HG02981 (cell line): ENCODE measurements around the gene MAPK1.
A peak's percentile ranks its signal among the peaks of the same experiment; 100 is the strongest.
"Not testable (repeated sequence)": the region's sequence is repeated elsewhere in the genome, so short reads cannot be mapped to it uniquely, and the experiment has no call there.

Source experiments
- ATAC-seq: cut with Tn5 transposase; IDR thresholded peaks from one replicate; pipeline ENCODE4 v1.9.1; 2021; ENCODE audit warnings: mild to moderate bottlenecking, moderate library complexity; ENCODE audit not compliant: unreplicated experiment

The MAPK1 gene

DNA sequence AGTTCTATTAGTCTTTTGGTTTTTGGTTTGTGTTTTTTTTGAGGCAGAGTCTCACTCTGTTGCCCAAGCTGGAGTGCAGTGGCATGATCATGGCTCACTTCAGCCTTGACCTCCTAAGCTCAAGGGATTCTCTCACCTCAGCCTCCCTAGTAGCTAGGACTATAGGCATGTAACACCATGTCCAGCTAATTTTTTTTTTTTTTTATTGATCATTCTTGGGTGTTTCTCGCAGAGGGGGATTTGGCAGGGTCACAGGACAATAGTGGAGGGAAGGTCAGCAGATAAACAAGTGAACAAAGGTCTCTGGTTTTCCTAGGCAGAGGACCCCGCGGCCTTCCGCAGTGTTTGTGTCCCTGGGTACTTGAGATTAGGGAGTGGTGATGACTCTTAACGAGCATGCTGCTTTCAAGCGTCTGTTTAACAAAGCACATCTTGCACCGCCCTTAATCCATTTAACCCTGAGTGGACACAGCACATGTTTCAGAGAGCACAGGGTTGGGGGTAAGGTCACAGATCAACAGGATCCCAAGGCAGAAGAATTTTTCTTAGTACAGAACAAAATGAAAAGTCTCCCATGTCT lies 15.4 kb upstream of the MAPK1 start:
- not testable (repeated sequence) for ATAC-seq

DNA sequence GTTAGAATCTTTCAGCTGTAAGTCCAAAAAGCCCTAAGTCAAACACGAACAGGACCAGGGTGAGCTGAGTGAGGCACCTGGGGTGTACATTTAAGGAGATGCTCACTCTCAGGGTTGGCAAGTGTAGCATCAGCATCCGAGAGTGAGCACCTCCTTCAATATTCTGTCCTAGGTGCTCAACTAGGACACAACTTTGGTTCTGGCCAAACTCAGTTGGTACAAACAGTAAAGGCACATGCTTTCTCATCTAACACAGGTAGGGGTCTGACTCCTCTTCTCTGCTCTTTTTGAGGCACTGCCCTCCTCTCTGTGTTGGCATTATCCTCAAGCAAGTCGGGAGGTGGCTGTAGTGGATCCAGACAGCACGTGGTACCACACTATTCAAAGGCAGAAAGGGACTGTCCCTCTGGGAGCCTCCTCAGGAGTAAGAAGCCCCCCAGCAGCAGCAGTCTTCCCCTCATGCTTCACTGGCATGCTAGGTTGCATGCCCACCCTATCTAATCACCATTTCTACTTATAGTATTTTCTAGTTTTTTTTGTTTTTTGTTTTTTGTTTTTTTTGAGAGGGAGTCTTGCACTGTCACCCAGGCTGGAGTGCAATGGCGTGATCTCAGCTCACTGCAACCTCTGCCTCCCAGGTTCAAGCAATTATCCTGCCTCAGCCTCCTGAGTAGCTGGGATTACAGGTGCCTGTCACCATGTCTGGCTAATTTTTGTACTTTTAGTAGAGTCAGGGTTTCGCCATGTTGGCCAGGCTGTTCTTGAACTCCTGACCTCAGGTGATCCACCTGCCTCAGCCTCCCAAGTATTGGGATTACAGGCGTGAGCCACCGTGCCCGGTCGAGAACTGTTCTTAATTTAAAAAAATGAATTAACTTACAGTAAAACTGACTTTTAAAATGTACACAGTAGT lies 14.7 kb upstream of the MAPK1 start:
- no peak for ATAC-seq

DNA sequence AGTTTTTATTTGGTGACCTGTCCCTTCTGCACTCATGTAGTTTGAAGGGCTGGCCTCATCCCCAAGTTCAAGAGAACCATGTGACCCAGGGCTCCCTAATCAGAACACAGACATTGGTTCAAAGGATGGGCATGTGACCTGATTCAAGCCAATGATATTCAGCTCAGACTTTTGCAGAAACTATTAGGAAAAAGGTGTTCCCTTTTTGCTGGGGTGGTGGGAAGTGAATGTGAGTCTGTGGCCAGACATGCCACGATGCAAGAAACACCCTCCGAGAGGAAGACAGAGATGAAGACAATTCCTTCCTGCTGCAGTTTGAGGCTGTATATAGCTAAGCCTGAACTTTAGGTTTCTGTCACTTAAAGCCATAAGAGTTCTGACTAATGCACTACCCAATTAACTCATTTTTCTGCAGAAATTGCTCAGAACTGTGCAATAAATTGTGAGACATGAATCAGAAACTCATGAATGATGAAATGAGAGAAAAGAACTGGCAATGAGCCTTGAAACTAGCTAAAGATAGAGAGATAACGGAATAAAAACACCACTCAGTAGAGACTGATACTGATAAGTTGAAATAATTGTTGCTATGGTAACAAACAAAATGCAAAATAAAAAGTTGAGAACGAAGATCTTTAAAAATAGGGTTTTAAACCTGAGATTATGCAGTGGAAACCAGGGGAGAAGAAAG lies 9.2 kb upstream of the MAPK1 start:
- ATAC-seq = no peak

DNA sequence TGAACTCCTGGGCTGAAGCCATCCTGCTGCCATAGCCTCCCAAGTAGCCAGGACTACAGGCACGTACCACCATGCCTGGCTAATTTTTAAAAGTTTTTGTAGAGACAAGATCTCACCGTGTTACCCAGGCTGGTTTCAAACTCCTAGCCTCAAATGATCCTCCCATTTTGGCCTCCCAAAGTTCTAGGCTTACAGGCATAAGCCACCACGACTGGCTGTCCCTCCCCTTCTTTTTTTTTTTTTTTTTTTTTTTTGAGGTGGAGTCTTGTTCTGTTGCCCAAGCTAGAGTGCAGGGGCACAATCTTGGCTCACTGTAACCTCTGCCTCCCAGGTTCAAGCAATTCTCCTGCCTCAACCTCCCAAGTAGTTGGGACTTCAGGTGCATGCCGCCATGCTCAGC lies 7.5 kb upstream of the MAPK1 start:
- not testable (repeated sequence) for ATAC-seq

DNA sequence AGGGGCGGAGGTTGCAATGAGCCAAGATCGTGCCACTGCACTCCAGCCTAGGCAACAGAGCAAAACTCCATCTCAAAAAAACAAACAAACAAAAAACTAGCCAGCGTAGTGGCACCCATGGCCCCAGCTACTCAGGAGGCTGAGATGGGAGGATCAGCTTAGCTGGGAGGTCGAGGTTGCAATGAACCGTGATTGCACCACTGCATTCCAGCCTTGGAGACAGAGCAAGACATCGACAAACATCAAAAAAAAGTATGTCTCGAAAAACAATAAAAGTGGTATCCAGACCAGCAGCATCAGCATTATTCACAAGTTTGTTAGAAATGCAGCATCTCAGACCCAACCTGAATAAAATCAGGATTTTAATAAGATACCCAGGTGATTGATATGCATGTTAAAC lies 6.2 kb upstream of the MAPK1 start:
- no peak for ATAC-seq

DNA sequence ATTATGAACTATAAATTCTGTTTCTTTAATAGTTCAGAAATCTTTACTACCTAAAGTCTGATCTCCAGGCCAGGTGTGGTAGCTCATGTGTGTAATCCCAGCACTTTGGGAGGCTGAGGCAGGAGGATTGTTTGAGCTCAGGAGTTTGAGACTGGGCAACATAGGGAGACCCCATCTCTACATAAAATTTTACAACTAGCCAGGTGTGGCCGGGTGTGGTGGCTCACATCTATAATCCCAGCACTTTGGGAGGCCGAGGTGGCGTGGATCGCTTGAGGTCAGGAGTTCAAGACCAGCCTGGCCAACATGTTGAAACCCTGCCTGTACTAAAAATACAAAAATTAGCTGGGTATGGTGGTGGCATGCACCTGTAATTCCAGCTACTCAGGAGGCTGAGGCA lies 5.3 kb upstream of the MAPK1 start:
- ATAC-seq = not testable (repeated sequence)

DNA sequence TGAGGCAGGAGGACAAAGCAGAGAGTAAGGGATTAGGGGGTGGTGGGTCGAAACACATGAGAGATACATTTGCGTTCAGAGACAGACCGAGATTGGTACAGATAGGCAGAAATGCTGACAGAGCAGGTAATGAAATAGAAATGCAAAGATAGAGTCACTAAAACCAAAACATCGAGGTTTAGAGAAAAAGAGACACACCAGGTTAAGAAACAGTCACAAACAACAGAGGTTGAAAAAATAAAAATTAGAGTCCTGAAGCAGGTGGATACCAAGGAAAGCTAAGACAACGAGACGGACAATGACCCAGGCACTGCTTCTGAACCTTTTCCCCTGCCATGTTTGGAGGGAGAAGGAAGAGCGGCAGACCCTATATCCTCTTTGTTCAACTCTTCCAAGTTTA lies 1.2 kb upstream of the MAPK1 start:
- ATAC-seq = no peak

DNA sequence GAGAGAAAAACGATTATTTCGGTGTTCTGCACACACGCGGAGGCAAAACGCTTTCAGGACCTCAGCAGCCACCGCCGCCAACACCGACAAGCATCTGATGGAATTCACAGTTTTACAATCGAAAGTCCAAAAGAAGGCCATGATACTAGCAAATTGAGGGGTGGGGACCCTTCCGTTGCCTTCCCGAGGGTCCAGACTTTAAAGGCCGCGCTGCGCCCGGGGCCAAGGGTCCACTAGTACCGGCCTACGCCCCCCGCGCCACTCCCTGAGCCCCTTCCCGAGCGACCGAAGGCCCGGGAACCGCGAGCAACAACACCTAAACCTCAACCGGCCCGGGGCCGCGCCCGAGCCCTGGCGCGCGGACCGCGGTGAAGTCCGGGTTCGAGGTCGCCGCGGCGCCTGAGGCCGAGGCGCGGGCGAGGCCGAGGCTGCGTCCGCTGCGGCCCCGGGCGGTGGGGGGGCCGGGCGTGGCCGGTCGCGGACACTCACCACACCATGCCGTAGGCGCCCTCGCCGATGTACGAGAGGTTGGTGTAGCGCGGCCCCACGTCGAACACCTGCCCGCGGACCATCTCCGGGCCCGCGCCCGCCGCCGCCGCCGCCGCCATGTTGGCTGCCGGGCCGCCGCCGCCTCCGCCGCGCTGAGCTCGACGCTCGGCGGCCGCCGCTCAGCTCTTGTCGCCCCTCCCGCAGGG lies 465 bp downstream of the MAPK1 start:
- peak; percentile 27 for ATAC-seq

DNA sequence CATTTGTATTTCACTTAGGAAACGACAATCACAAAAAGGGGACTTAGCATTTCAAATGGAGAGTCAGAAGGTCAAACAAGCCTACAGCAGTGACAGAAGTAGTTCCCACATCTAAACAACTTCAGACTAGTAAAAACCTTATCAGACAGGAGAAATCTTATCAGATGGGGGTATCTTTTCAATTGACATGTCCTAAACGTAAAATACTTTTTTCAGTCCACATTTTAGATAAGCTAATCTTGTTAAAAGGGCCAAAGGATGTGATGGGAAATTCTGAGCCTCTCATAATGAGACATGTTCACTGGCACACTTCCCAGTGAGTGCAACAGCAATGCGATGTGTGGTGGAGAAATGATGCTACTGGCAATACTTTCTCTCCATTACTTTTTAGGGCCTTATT lies 2.4 kb downstream of the MAPK1 start:
- no peak for ATAC-seq

DNA sequence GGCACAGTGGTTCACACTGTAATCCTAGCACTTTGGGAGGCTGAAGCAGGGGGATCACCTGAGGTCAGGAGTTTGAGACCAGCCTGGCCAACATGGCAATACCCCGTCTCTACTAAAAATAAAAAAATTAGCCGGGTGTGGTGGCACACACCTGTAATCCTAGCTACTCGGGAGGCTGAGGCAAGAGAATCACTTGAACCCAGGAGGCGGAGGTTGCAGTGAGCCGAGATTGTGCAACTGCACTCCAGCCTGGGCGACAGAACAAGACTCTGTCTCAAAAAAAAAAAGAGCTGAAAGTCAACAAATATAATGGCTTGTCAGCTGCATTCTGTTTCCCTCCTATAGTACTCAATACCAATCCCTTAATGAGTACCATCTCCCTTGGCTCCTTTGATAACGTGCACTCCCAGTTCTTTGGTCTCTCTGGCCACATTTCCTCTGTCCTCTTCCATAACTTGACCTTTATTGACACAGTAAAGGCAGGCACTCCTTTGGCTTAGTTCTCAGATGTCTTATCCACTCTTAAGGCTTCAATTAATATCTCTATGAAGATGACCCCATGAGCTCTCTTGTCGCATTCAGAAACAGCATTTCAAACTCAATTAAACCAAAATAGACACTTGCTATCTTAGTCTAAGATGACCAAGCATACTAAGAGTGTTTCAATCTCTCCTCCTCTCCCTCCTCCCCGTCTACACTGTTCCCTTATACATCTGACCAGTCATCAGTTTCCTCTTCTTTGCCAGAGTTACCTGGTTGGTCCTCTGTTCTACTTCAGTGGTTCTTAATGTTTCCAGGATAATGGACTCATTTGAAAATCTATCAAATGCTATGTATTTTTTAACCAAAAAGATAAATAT lies 4.8 kb downstream of the MAPK1 start:
- ATAC-seq = no peak

DNA sequence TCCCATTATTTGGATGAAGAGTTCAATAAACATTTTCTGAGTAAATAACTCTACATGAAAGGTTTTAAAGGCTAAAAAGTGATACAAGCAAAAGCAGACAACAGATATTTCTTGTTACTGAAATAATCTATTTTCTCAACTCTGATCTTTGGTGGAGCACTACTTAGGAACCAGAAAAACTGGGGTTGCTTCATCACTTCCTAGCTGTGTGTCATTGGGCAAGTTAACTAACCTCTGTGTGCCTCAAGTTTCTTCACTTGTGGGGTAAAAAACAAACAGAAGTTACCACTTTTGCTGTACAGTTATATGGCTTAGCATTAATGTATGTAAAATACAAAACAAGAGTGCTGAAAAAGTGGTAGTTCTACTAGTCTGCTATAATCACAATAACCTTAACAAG lies 5.6 kb downstream of the MAPK1 start:
- ATAC-seq = no peak

DNA sequence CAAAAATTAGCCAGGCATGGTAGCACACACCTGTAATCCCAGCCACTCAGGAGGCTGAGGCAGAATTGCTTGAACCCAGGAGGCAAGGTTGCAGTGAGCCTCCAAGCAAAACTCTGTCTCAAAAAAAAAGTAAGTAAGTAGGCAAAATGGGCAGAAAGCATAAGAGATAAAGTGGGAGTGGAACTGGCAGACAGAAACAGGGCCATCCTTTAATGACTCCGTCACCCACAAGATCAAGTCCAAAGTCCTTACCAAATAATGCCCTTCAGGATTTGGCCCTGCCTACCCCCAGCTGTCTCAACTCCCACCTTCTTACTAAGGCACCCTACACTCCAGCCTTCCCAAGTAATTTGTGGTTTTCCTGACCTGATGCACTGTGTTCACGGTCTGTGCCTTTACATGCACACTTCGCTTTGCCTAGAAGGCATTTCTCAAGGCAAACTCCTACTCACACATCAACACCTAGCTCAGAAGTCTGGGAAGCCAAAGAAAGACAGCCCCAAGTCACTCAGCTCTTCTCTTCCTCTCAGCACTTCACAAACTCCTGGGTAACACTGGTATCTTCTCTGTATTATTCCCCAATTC lies 6.1 kb downstream of the MAPK1 start:
- no peak for ATAC-seq

DNA sequence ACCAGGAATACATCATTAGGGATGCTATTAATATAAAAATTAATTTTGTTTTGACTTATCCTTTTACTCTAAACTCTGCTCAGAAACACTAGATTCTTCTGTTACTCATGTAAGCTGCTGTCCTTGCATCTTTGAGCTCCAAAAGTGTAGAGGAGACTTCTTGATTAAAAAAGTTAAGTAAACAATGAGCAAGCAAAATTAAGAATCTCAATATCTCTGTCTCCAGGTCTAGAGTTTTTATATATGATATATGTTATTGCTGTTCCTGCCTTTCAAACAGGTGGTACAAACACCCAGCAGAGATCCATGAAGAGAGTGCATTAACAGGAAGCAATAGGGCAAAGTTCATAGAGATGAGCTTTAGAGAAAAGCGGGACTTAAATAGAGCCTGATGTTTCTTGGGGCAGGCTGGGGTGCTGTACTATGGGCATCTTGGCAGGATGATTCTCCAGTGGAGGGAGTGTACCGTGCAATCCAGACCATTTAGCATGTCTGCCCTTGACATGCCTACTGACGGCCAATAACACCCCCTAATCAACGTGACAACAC lies 6.9 kb downstream of the MAPK1 start:
- no peak for ATAC-seq

DNA sequence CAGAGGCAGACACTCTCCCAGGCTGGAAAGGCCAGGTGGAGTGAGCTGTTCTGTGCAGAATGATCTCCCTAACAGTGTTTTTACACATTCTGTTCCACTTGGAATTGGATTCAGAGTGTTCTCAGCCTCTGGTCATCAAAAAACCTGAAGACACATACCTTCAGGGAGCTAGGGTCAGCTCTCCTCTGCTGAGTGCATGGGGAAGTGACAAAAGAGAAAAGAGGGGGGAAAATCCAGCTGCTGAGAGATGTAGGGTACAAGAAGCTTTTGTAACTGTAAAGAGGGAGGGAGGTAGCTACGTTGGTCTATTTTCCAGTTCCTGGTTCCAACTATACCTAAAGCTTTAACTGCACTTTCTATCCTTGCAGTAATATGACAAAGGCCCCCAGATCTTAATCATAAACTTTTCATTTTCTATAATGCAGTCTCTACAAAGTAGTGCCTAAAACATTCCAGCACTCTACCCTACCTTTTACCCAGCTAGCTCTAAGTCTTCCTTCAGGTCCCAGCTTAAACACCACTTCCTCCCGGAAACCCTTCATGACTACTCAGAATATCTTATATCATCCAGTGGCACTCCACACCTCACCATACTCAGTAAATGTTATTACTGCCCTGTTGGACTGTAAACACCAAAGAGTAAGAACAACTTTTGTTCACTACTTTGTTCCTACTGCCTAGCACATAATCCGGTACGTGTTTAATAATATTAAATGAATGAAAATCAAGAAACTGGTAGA lies 9.2 kb downstream of the MAPK1 start:
- ATAC-seq = no peak

DNA sequence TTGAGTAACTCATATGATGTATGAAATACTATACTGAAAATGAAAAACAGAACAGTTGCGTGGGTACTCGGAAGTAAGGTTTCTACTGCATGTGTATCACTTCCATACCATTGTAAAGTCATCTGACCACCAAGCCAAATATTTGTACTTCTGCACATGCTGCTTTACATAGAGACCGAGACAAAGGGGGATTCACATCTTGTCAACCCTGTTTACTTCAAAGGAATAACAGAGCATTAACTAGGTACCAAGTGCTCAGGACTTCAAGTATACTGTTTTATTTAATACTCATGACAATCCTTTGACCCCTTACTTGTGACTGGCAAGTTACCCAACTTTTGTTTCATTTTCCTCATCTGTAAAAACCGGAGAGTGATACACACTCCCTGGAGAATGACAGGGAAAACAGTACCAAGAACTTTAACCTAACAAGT lies 9.9 kb downstream of the MAPK1 start:
- peak; percentile 56 for ATAC-seq

DNA sequence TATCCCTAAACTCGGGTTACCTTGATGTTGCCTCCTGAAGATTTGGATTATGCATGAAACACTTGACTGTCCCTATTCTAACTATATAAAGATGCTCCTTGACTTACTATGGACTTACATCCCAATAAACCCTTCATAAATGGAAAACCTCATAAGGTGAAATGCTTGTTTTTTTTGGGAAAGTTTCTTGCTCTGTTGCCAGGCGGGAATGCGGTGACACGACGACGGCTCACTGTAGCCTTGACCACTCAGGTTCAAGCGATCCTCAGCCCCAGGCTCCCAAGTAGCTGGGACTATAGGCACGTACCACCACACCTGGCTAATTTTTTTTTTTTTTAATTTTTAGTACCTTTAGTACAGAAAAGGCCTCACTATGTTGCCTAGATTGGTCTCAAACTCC lies 10.6 kb downstream of the MAPK1 start:
- ATAC-seq = no peak

DNA sequence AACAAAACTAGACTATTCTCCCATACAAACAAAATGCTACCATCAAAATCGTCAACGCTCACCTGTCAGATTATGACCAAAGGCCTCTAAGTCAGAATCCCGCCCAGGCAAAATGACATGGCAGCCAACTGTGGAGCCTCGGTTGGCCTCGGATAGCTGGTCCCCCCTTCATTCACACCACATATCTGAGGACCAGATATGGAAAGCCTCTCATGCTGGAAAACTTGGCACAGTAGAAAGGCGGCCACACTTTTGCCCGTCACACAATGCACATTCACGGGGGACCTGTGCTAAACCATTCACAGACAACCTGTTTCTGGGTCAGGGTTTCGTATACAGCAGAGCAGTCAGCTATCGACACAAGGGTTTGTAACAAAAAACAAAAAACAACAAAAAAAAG lies 11.2 kb downstream of the MAPK1 start:
- ATAC-seq = no peak

DNA sequence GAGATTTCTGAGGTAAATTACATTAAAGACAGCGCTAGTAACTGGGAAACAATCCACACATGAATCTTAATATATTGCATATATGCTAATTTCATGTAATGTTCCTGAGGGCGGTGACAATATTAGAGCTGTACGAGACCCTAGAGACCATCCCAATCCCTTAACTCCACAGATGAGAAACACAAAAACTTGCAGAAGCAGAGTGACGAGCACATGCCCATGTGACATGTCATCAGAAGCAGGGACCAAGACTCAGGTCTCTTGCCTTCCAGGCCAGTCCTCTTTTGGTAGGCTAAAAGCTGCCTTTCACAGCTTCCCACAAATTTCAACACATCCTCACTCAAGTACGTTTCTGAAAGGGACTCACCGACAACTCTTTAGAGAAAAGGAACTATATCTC lies 11.8 kb downstream of the MAPK1 start:
- no peak for ATAC-seq

DNA sequence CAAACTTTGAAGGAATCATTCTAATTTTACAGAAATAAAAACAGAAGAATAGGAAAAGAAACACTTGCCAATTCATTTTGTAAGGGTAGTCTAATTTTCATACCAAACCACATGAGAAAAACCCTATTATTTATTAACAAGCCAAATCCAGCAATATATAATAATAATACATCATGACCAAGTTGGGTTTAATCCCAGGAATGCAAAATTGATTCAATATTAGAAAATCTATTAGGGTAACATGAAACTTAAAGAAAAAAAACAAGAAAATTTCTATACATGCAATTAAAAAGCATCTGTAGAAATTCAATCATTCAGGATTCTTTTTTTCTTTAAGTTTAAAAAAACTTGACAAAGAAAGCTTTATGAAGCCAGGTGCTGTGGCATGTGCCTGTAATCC lies 16.8 kb downstream of the MAPK1 start:
- ATAC-seq = no peak
